22Rv1 (cell line): ENCODE measurements around the gene BICRAL.

Experiments used
- CTCF ChIP-seq: fragments of 450-650 bp; IDR thresholded peaks from 2 replicates; pipeline ENCODE4 v1.5.1; 2017; ENCODE audit warnings: mild to moderate bottlenecking
- ZFX ChIP-seq: fragments of 450-650 bp; IDR thresholded peaks from 2 replicates; pipeline ENCODE4 v1.6.1; 2017; ENCODE audit warnings: antibody characterized with exemption, borderline replicate concordance

- TF ChIP-seq CTCF (no peak), ZFX (no peak)
Measured at GRCh38 chr6:42769836-42770235, 12.0 kb upstream of the BICRAL start.
